GM19463 (cell line): ENCODE measurements around the gene EXOC4.

Source experiments
- ATAC-seq: cut with Tn5 transposase; IDR thresholded peaks from one replicate; pipeline ENCODE4 v1.9.1; 2021; ENCODE audit warnings: mild to moderate bottlenecking, moderate library complexity; ENCODE audit not compliant: unreplicated experiment

The EXOC4 gene

DNA sequence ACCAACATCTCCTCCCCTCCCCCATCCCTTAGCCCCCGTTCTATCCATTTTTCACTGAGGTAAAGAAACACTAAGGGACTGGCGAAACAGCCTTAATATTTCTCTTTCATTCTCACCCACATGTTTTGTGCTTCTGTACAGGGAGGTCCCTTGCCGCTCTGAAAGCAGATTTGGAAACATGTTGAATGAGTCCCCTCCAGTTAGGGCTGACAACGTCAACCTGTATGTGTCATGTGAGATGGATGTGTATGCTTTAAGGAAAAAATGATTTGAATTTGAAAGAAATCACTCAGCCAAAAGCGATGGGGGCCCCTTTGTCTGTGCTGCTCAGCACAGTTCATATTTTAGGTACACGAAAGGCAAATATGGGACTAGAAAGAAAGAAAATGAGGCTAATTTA, 560.0 kb downstream of the EXOC4 start:
- ATAC-seq, result no peak

DNA sequence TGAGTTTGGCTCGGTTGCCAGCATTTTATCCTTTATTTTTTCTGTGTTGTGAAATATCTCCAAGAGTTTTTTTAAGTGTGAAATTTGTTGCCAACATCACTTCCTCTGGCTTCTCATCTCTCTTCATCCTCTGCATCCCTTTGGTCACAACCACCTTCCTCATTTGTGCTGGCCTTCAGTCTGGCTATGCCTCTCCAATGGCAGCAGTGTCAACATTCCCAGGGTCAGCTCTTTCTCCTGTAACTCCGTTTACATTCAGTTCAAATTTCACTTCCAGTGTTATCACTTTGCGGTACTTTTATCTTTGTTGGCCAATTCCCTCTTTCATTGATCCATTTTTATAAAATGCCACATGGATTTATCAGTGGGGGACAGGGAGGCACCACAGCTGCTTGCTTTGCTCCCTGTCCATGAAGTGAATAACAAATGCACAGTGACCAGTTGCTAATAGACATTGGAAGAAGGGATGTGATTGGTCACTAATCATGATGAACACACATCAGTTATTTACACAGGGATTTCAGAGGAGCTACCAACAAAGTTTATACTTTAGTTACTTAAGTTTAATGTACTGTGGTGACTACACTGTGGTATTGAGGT, 562.8 kb downstream of the EXOC4 start:
- ATAC-seq, result no peak

DNA sequence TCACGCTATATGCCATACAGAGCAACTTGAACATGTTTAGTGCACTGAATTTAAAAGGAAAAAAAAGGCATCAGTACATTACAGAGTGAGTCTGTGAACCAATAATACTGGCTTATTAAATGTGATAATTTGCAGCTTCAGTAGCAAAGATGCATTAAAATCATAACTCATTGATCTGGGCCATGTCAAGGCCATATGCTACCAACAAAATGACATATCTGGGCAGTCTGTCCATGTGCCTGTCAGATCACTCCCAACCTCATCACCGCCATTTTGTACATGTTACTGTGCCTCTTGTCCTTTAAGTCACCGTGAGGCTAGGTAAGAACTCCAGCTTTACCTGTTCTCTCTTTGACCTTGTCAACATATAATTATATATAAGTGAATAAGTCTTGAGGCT, 566.8 kb downstream of the EXOC4 start:
- ATAC-seq, result no peak

DNA sequence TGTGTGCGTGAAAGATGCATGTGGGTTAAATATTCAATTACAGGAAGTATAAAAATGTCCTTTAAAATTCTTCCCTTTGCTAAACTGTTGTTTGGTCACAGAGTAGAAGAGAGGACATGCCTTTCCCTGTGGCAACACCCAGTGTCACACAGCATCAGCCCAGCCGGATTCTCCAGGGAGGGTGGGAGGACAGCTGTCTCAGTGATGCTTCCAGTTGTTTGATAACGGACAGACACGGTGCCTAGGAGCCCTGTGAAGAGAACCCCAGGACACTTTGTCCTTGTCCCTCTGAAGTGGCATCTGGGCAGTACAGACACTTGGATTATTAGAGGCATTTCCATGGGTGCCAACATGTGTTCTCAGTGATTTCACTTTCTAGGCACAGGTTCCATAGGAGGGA, 567.7 kb downstream of the EXOC4 start:
- ATAC-seq, result no peak

DNA sequence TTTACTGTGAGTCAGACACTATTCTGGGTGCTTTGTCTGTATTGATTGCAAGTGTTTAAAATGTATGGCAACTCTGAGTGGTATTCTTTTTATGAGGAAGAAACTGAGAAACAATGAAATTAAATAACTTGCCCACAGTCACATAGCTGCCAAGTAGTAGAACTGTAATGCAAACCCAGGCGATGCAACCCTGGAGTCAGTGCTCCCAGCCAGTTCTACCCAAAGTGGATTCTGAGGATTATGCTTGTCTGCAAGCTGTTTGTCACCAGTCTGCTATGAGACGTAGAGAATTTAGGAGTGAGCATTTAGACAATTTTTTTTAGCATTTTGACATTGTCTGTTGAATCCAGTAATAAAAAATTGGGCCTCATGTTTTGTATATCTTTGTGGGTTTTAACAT, 568.3 kb downstream of the EXOC4 start:
- no peak for ATAC-seq

DNA sequence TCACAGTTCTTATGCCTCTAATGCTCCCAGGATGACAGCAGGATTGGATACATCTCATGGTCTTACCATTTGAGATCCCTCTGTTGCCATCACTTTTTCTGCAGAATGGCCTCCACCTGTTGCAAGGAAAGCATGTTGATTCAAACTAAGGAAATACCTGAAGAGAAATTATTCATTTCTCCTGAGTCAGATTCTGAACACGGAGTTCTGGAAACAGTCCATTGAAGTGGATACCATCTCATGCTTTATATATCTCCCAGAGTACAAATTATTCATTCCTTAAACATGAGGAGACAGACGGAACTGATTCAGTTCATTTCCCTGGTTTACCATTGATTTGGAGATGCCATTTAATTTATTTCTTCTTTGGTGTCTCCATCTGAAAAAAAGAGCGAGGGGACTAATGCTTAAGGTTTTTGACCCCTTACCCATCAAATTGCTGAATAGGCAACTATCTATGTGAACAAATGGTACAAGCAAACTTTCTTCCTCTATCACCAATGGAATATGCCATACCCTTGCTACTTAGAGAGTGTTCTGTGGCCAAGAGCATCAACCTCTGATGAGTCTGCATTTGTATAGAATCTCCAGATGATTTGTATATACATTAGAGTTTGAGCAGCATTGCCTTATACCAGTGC, 569.2 kb downstream of the EXOC4 start:
- ATAC-seq, result no peak

DNA sequence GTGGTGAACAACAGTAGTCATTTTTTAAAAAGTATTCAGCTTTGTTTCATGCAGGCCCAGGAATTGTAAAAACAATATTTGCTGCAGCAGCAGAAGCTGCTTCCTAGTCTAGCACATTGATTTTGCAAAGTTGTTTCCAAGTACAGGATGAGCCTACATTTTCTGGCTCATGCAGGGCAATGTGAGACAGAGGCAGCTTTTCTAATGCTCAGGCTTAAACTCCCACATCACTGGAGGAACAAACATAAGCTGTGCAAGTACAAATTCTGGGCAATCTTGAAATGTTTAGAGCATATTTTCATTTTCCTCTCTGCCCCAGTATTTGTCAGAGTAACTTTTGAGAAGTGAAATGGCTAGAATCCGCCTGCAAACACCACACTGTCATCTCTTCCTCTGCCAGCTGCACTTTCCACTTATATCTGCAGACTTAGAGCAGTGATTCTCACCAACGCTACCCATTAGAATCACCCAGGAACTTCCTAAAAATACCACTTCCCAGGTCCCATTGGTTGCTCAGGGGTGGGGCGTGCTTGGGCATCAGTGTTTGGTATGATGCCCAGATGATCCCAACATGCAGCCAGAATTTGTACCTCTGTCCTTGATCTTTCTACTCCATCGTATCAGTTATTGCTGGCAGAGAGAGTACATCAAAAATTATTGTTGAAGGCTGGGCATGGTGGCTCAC, 570.1 kb downstream of the EXOC4 start:
- no peak for ATAC-seq

DNA sequence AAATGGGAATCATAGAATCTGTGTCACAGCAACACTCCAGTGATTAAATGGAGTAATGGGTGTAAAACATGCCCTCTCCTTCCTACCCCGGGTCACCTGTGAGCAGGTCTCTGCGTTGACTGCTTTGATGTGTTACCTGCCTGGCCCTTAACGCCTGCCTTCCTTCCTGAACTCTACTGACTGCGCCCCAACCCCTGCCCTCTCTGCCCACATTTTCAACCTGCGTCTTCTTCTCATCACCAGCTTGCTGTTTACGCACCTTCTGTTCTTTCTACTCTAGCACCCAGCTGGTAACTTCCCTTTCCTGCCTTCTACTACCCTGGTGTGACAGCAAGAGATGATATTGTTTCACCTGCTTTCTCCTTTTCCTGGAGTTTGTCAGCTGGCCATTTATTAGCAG, 571.3 kb downstream of the EXOC4 start:
- ATAC-seq, result no peak

DNA sequence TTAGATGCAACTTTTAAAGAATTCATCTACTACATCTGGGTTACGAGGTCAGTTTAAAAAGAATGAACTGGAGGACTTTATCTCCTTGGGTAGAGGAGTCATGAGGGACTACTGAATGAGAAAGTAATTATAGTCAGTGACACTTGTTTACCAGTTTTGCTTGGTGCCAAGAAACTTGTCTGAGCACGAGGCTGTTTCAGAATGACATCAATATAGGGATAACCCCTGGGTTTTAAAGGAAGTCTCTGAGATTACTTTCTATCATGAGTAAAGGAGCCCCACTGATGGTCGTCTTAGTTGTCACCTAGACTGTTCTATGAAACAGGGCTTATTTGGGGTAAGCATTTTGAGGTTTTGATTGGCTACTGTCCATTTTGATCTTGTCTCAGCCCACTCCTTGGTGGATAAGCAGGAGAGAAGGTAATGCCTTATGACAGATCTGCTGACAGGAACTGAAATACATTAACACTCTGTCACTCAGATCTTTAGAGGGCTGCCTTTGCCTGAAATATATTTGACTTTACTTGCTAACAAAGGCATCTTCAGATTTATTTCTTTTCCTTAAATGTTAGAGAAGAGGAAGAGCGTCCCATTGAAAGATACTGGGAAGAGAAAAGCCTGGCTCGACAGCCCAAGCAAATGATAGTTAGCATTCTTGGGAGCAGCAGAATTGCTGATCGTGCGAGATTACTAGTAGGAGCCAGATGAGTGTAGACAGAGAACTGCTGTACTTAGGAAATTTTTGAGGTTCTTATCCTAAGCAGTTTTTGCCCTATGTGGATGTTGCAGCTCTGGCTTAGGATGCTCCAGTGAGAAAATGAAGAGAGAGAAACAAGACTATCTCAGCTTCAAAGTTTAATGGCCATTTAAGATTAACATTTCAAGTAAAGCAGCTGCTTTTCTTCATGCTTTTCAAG, 575.1 kb downstream of the EXOC4 start:
- peak; percentile 92 for ATAC-seq

DNA sequence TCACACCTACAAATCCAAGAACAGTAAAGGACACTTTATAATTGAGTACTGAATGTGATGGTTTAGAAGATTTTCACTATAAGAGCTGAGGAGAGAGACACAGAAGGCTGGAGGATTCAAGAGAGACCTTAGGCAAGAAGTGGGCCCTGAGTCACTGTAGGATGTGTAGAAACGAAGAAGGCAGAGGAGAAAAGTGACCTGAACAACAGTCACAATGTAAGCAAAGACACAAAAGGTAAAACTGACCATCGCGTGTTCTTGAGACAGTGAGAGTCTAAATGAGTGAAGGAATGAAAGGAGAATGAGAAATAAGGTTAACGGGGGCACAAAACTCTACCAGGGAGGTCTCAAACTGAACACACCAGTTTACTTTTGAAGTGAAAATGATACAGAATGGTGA, 576.0 kb downstream of the EXOC4 start:
- no peak for ATAC-seq

DNA sequence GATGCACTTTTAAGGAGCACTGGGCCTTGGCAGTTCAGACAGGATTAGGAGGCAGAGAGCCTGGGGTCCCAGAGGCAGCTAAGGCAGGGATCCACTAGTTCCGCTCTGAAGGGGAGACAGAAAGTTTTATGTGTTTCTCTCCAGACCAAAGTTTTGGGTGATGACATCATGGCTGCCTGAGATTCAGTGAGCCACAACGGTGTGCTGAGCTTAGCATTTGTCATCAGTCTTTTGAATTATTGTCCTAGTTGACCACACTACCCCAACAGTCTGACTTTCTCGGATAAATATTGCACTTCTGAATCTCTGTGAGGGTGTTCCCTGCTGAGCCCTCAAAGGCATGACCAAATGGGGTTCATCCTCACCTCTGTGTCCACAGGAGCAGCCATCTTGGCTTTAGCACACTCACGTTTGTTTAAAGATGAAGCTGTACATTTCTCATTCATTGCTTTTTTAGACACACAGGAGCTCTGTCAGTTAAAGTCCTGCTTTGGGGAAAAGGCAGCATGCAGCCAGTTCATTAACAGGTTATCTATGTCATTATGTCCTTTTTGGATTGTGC, 576.5 kb downstream of the EXOC4 start:
- ATAC-seq, result no peak

DNA sequence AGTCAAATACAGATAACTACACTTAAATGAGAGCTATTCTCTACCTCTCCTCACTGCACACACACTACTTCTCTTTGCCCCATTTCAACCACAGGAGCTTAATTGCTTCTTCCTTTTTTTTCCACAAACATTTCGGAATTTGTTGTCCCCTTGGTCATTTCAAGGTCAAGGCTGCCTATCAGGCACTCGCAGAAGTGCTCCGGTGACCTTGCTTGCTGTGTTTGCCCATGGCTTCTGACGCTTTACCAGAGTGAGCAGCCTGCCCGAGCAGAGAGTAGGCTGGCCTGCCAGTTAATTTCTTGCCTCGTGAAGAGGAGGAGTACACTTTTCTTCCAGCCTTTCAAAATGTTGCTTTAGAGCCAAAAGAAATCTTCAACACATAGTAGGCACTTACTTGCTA, 577.2 kb downstream of the EXOC4 start:
- ATAC-seq, result no peak

DNA sequence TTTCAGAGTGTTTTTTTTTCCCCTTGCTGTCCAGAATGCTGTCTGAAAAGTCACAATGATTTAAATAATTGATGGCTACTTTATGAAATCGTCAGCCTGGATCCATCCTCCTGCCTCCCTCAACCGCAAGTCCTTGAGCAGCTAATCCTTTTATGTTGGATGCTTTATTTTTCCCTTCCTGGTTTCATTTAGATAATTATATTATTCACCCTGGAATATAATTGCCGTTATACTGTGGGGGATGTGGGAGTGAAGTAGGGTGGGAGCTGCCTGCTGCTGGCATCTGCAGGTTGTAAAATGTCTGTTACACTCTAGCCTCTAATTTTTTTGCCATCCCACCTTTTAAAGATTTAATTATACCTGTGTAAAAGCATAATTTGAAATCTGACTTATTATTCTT, 583.8 kb downstream of the EXOC4 start:
- no peak for ATAC-seq

DNA sequence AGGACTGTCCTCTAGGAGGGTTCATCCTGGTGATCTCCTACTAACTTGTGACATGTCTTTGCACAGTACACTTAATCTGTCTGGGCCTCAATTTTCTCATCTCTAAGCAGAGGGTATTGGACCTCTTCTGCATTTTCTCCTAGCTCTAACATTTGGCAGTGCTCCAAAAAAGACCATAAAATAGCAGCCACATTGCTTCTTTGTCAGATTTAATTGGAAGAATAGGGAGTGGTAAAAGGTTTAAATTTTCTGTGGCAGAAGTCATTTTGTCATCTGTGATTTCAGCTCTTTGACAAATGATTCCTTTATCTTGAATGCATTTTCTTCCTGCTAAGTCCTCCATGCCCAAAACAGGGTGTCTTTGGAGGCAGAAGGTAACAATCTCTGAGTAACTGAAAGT, 584.3 kb downstream of the EXOC4 start:
- no peak for ATAC-seq

DNA sequence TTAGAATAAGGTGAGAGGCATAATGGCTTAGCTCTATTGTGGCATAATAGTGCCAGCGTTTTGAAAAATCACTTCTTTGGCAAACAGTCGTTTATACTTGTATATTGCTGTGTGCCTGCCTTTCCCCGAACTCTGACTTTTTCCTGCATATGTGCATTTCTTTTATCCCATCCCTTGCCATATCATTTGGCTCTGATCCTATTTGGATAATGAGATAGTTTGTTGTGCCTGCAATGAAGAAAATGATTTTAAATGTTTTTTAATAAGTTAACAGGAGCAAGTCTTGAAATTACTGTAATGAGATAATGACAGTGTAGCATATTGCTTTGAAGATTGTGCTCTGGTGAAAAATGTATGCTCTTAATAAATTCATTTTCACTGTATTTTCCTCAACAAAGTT, 586.2 kb downstream of the EXOC4 start:
- ATAC-seq, result no peak

DNA sequence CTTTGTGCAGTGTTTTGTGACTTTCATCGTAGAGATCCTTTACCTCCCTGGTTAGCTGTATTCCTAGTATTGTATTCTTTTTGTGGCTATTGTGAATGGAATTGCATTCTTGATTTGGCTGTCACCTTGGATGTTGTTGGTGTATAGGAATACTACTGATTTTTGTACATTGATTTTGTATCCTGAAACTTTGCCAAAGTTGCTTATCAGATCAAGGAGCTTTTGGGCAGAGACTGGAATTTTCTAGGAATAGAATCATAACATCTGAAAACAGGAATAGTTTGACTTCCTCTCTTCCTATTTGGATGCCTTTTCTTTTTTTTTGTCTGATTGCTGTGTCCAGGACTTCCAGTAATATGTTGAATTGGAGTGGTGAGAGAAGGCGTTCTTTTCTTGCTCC, 590.5 kb downstream of the EXOC4 start:
- no peak for ATAC-seq

DNA sequence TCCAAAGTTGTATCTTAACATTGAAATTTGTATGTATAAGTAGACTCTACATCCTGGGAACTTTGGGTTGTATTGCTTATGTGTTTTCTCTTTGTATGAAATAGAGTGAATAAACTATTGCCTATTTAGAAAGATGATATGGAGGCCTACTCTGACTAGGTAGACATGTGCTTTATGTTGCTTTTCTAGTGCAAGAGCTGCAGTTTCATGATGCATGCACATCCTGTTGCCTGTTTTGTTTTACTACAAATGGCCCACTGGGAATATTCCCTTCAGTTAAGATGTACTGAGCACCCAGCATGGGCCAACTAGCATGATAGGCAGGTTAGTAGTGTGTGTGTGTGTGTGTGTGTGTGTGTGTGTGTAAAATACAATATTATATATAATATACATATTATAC, 592.1 kb downstream of the EXOC4 start:
- ATAC-seq, result no peak

DNA sequence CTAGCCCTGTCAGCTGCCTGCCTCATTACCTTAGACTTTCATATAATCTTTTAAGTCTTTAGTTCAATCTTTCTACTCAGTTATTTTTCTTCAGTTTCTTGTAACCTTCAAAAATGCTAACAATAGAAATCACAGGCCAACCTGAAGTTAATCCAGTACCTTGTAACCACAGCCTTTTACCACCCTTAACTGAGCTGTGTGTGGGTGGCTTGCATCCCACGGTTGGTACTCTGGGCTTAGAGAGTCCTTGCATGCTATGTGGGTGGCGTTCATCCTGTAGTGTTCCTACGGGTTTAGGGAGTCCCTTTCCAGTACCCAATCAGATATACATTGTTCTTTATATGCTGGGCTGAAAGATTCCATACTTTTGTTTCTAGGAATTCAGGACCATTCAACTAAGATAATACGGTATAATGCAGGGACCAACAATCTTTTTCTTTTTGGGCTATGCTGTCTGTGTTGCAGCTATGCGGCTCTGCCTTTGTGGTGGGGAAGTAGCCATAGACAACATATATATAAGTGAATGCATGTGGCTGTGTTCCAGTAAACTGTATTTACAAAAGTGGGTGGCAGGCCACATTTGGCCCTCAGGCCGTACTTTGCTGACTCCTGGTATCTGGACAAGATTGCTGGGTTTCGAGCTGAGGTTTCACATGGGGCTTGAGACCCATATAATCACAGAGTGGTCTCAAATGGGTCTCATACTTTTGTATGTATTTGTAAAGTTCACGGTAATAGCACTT, 593.5 kb downstream of the EXOC4 start:
- ATAC-seq, result no peak

DNA sequence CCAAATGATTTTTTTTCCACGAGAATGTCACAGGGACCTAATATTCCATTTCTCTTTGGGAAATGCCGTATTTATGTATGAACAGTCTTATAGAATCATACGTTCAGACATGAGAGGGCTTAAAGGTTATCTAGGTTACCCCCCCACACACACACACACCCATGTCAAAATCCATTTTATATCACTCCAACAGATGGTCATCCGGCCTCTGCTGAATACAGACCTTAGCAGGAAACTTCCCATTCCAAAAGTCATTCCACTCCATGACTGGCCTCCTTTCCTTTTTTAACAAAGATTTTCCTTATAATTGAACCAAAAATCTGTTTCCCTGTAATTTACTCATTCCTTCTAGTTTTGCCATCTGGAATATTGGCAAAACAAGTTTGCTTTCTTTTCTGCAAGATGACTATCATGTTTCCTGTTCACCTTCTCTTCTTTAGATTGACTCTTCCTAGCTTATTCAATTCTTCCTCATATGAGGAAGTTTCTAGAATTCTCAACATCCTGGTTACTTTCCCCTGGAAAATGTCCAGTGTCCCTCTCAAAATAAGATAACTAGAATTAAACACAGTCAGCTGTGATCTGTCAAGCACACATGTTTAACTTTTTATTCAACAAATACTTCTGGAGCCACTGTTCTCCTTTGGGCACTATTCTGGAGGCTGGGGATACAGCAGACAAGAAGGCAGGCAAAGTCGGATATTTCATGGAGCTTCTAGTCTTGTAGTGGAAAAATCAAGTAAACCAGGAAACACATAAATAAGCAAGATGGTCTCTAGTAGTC, 597.8 kb downstream of the EXOC4 start:
- ATAC-seq, result no peak

DNA sequence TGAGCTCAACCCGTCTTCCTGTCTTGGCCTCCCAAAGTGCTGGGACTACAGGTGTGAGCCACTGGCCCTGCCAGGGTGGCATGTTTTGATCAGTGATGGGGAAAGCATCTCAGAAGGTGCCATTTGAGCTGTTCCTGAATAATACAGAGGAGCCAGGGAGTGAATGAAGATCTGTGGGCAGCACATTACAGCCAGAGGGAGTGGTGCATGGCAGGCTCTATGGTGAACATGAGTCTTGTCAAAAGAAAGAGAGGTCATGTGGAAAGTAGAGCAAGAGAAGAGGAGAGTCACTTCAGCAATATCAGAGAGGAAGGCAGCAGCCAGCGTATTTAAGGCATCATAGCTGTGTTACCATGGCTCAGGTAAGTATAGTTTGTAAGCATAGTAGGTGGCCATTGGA, 598.5 kb downstream of the EXOC4 start:
- ATAC-seq, result no peak
